ENCODE results near the gene BRICD5.
"Not testable (repeated sequence)": the region's sequence is repeated elsewhere in the genome, so short reads cannot be mapped to it uniquely, and the experiment has no call there.

The BRICD5 gene

DNA sequence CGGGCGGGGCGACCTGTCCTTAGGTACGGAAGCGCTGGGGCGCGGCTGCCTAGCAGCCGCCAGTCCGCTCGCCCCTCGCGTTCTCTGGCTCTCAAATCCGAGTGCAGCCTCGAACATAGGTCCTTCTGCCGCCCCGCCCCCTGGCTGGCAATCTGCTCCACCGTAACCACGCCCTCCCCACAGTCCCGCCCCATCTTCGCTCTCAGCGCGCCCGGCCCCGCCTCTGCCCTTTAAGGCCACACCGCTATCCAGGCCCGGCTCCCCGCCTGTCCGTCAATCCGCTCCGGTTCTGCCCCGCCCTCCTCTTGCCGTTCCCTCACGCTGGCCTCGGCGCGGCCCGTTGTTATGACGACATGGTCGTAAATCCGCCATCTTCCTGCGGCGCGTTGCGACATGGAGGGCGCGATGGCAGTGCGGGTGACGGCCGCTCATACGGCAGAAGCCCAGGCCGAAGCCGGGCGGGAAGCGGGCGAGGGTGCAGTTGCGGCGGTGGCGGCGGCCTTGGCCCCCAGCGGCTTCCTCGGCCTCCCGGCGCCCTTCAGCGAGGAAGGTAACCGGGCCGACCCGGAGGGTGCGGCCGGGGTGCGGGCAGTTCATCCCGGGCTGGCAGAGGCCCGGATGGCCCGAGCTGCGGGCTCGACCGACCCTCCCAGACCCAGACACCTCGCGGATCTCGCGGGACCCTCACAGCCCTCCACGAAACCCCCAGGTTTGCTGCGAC is 12.7 kb upstream of the BRICD5 start, which contains the start of gene E4F1:
E4F1 (plus strand) TSS at position 371 of the 721 bp plus-strand sequence; CDS start at position 394, 23 bp downstream.
- DNase-seq (ENCODE audit: low read depth), result peak; percentile 90

- DNase-seq (ENCODE audit: low read depth), result no peak
Measured at GRCh38 chr16:2216330-2216729, 5.7 kb upstream of the BRICD5 start.

DNA sequence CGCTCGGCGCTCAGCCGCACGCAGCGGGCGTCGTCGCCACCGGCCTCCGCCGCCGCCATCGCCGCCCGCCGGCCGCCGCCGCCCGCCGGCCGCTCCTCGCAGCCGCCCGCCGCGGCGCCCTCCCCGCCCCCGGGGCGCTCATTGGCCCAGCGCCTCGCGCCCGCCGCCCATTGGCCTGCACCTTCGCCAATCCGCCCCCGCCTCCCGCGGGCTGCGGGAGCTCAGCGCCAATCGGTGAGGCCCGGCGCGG is 4.0 kb upstream of the BRICD5 start, which contains the start of gene PGP:
PGP (minus strand) TSS at position 122 of the 250 bp plus-strand sequence; CDS start at position 59, 63 bp downstream.
- DNase-seq (ENCODE audit: low read depth), result no peak

DNA sequence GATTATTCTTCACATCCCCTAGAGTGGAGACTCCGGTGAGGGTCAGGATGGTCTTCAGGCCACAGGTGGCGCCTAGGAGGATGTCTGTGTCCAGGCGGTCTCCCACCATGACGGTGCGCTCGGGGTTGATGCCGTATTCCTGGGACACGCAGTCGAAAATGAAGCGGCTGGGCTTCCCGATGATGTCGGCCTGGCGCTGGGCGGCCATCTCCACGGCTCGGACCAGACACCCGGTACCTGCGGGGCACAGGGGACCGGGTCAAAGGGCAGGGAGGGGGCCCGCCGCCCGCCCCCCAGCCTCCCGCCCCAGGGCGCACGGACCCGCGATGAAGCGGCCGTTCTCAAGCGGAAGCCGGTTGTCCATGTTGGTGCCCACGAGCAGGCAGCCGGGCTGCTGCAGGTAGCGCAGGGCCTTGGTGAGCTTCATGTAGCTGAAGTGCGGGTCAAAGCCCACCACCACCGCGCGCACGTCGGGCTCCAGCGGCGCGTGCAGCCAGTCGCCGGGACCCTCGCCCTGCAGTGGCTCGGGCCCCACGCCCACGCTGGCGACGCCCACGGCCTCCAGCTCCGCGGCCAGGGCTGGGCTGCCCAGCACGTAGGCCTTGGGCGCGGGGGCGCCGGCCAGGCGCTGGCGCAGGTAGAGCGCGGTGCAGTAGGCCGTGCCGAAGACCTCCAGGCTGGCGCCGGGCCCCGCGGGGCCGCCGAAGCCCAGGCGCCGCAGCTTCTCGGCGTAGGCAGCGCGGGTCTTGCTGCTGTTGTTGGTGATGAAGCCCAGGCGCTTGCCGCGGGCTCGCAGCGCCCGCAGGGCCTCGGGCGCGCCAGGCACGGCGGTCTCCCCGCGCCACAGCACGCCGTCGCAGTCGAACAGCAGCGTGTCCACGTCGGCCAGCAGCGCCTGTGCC is 3.4 kb upstream of the BRICD5 start:
- DNase-seq (ENCODE audit: low read depth), result no peak

DNA sequence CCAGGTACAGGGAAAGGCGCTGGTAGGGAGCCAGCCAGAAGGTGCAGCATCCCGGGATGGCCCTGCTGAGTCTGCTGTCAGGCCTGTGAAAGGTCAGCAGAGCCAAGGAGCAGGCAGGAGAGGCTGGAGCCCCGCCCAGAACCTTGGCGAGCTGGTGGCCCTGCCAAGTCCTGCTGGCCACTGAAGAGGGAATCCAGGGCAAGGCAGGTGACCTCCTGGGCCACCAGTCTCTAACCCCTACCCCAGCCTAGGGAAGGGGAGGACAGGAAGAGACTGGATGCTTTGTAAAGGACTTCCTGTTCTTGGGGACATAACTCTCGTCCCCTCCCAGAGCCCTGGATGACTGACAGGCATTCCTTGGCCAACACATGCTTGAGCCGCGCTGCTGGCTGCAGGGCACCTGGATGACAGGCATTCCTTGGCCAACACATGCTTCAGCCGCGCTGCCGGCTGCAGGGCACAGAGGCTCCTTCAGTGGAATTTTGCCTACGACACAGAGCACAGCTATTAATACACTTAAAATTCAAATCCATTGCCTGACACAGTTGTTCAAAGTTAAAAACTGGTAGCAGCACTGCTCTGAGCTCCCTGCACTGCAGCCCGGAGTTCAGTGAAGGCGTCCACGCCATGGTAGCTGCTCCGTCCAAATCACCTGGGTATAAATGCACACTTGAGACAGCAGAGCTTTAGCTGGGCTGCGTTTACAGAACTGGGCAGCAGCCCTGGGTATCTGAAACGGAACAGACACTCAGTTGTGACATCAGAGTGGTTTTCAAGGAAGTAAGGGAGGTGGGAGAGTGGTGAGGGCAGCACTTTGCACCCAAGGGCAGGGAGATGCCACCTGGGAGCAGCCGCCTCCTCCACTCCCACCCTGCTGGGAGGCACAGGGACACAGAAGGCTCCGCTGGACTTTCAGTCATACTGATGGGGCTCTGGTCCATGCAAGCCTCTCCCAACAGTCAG is 2.0 kb upstream of the BRICD5 start:
- DNase-seq (ENCODE audit: low read depth), result no peak

DNA sequence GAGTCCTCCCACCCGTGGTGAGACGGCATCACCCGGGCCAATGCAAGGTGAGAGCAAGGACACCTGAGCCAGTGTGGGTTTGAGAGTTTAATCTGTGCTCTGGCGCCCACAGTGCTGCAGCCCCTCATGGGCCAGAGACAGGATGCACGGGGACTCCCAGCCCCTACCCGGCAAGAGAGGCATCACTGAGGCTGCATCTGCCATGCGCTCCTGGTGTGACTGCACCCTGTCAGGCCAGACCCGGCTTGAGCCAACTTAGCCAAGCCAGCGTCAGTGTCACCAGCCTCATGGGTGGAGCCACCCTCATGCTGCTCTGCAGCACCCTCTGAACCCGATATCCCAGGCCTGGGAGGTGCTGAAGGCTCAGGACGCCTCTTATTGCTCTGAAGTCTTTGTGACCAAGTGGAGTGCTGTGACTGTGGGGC is 1.3 kb upstream of the BRICD5 start:
- DNase-seq (ENCODE audit: low read depth), result no peak

- no peak for DNase-seq (ENCODE audit: low read depth)
Measured at GRCh38 chr16:2210009-2210332, 692 bp downstream of the BRICD5 start.

DNA sequence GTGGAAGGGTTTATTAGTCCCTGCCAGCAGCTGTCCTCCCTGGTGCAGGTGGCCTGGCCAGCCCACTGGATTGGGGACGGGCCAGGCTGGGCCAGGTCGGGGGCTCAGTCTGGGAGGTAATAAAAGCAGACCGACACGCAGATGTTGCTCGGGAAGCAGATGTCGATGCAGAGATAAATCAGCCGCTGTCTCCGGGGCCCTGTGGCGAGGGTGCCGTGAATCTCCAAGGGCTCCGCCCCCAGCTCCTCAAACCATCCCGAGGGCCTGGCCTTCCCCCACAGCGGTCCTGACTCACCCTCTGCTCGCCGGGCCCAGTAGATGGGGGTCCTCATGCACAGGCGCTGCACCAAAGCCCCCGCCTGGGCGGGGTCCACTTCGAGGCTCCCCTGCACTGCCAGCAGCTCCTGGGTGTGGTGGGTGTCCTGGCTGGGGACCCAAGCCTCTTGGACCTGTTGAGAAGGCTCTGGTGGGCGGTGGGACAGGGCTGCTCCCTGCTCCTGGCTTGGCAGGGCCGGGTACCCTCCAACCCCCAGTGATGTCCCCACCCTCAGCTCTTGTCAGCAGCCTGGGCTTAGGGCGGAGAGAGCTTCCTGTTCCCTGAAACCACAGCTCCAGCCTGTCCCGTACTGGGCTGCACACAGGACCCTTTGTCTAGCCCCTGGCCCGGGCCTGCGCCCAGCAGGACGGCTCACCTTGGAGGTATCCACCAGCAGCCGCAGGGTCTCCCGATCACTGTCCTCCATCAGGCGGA is 1.2 kb downstream of the BRICD5 start:
- no peak for DNase-seq (ENCODE audit: low read depth)

GRCh38 chr16:2208772-2209171 is 1.9 kb downstream of the BRICD5 start:
- no peak for DNase-seq (ENCODE audit: low read depth)

DNA sequence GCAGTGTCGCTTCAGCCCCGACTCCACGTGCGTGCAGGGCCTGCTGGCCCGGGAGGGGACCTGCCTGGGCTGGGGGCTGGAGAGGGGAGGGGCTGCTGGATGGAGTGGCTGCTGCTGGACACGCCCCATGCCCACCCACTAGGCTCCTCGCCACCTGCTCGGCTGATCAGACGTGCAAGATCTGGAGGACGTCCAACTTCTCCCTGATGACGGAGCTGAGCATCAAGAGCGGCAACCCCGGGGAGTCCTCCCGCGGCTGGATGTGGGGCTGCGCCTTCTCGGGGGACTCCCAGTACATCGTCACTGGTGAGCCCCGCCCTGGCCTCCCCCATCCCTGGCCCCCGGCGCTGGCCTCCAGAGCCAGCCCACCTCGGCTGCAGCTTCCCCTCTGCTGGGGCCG is 2.4 kb downstream of the BRICD5 start:
- no peak for DNase-seq (ENCODE audit: low read depth)

DNA sequence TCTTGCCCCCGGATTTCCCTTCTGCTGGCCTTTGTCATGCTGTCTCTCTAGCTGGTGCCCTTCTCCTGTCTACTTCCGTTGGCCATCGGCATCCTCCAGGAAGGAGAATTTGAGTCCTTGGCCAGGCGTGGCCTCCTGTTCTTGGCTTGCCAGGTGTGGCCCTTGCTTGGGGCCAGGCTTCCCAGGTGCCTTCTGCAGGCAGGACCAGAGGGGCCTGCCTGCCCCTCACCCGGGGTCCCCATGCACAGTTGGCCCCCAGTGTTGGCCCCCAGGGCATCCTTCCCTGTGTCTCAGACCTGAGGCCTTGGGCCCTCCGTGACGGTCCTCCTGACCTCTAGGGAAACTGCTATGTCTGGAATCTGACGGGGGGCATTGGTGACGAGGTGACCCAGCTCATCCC is 2.8 kb downstream of the BRICD5 start:
- no peak for DNase-seq (ENCODE audit: low read depth)

DNA sequence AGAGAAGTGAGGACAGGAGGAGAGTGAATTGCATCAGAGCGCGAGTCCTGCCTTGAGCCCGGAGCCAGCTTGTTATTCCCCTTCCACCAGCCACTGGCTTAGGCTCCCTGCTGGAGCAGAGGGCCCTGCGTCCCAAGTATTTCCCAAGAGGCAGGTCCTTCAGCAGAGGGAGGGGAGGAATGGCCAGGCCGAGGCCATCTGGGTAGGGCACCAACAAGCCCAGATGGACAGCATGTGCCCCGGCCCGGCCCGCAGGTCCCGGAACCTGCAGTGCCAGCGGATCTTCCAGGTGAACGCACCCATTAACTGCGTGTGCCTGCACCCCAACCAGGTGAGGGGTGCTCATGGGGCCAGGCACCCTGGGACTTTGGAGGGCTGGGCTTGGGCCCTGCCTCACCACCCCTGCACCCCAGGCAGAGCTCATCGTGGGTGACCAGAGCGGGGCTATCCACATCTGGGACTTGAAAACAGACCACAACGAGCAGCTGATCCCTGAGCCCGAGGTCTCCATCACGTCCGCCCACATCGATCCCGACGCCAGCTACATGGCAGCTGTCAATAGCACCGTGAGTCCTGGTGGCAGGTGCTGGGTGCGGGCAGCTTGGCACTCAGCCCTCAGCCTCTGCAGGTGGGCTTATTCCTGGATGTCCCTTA is 3.8 kb downstream of the BRICD5 start:
- DNase-seq (ENCODE audit: low read depth), result no peak

DNA sequence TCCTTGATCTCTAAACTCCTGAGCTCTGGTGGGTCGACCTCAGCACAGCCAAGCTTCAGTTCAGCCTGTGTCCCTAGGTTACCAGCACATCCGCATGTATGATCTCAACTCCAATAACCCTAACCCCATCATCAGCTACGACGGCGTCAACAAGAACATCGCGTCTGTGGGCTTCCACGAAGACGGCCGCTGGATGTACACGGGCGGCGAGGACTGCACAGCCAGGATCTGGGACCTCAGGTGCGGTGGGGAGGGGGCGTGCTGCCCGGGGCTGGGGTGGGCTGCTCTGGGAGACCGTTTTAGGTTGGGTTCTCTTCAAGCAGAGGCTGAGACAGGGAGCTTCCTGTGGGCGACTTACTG is 4.3 kb downstream of the BRICD5 start:
- DNase-seq (ENCODE audit: low read depth), result no peak

GRCh38 chr16:2205967-2206313 is 4.7 kb downstream of the BRICD5 start:
- no peak for DNase-seq (ENCODE audit: low read depth)

DNA sequence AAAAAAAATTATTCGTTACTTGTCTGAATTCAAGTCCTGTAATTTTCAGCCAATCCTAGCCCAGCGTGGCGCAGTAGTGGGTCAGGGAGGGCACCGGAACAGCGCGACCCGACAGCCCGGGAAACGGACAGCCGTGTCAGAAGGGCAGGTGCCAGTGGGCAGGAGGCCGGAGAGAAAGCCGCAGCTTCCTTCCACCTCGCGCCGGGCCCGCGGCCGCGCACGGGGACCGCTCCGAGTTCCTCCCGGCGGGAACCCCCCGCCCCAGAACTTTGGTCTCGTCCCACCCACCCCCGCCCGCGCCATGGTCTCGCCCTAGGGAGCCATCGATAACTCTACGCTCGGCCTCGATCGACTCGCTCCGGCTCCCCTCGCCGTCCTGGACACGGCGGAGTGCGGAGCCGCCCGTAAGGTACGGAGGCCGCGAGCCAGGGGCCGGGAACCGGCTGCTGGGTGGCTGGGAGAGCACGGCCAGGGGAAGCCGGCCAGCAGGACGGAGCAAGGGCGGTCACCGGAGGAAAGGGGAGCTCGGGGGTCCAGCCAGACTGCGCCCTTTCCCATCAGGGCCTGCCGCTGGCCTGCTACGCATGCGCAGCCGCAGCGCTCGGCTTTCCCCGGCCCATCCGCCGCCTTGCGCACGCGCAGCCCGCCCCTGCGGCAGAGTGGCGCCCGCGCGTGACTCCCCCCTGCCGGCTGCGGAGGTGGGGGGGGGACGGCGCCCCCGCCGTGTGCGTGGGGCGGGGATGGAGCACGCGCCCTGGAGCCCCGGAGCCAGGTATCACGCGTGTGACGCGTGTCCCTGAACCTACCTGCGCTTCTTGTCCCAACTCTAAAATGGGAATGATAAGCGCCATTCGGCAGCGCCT is 5.3 kb downstream of the BRICD5 start, which contains the start of gene MLST8:
MLST8 (plus strand) TSS at position 351 of the 863 bp plus-strand sequence. CDS start 632 bp downstream, outside the sequence.
- DNase-seq (ENCODE audit: low read depth), result peak; percentile 26

GRCh38 chr16:2204416-2205103 is 6.1 kb downstream of the BRICD5 start:
- DNase-seq (ENCODE audit: low read depth), result no peak

GRCh38 chr16:2203119-2203688 is 7.5 kb downstream of the BRICD5 start:
- not testable (repeated sequence) for DNase-seq (ENCODE audit: low read depth)

DNA sequence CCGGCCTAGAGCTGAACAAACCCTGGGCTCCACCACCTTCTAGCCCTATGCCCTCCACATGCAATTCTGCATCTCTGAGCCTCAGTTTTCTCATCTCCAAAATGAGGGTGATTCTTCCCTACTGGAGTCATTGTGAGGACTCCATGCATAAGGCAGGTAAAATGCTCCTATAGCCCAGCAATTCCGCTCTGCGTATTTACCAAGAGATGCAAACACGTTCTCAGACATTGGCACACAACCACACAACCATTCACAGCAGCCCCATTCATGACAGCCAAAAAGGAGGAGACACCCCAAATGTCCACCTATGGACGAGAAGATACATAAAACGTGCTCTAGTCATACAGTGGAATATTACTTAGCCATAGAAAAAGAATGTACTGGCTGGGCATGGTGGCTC is 10.3 kb downstream of the BRICD5 start:
- no peak for DNase-seq (ENCODE audit: low read depth)

DNA sequence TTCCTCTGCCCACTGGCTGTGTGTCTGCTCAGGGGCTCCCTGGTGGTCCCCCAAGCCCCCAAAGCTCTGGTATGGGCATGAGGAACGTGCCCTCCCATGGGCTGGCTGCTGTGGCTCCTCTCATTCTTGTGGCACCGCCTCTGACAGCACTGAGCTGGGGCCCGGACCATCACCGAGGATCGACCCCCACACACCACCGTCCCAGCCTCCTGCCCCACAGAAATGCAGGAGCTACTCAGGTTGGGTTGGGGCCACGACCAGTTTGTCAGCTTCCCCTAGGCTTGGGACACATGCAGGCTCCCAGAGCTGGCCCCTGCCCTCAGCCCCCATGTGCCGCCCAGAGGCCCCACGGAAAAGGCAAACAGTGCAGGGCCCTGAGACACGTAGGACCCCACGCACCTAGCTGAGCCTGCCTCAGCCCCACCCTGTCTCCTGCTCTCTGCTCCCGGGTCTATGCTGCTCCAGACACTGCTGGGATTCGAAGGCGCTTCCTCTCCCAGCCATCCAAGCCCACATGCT is 11.0 kb downstream of the BRICD5 start:
- no peak for DNase-seq (ENCODE audit: low read depth)
